ENCODE measurements around the gene MRPS11.

DNA sequence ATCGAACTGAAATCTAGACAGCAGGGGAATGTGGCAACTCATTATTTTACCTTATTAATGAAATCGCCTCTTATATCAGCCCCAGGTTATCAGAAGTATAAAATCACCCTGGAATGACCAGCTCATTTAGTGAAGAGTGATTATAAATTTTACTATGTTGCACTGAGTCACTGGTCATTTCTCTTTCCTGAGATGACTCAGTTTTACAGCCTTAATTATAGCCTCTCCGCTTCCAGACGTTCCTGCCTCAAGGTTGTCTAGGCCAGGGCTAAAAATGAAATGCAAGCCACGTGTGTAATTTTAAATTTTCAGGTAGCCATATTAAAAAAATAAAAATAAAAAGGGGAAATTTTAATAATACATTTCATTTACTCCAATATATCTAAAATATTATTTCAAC, 45.7 kb downstream of the MRPS11 start:
- TF ChIP-seq, protein P1, sequence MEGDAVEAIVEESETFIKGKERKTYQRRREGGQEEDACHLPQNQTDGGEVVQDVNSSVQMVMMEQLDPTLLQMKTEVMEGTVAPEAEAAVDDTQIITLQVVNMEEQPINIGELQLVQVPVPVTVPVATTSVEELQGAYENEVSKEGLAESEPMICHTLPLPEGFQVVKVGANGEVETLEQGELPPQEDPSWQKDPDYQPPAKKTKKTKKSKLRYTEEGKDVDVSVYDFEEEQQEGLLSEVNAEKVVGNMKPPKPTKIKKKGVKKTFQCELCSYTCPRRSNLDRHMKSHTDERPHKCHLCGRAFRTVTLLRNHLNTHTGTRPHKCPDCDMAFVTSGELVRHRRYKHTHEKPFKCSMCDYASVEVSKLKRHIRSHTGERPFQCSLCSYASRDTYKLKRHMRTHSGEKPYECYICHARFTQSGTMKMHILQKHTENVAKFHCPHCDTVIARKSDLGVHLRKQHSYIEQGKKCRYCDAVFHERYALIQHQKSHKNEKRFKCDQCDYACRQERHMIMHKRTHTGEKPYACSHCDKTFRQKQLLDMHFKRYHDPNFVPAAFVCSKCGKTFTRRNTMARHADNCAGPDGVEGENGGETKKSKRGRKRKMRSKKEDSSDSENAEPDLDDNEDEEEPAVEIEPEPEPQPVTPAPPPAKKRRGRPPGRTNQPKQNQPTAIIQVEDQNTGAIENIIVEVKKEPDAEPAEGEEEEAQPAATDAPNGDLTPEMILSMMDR (IDR thresholded peaks at IDR 0.05), result no peak
- TF ChIP-seq EP300 (IDR thresholded peaks at IDR 0.05) (no peak), POLR2AphosphoS5 (IDR thresholded peaks at IDR 0.05) (no peak), POLR2A (IDR thresholded peaks at IDR 0.05) (no peak)

All from stomach (tissue), 4 donors.